Thoracic aorta (tissue), 2 donors: ENCODE measurements around the gene TXLNB. TPM values are rescaled to one million over a fixed set of nuclear protein-coding genes. Genes with fewer than 3 reads are reported as not detected.

Experiments used
- ATAC-seq: fragments of 150-250 bp; one replicate; pipeline ENCODE4 v1.8.0; 2017; ENCODE audit warnings: low read depth; ENCODE audit not compliant: insufficient number of reproducible peaks, low FRiP score
- DNase-seq: peaks from one replicate; pipeline ENCODE4 v3.0.0-alpha.2; 2020; ENCODE audit warnings: low spot score
- H3K27ac ChIP-seq, 2 donors: fragments of 200-600 bp; sonication (generic); 1 replicate in 1 of 2; 2 replicates in 1 of 2; pipeline ENCODE4 v1.5.1; 2016; ENCODE audit warnings: mild to moderate bottlenecking in 2 of 2, moderate library complexity in 2 of 2
- H3K27me3 ChIP-seq: fragments of 200-600 bp; sonication (generic); replicated peaks from 2 replicates; pipeline ENCODE4 v1.6.0; 2016; ENCODE audit warnings: mild to moderate bottlenecking; ENCODE audit not compliant: insufficient read depth
- H3K36me3 ChIP-seq: fragments of 200-600 bp; sonication (generic); one replicate; pipeline ENCODE4 v1.5.1; 2016
- H3K4me1 ChIP-seq, 2 donors: fragments of 200-600 bp; sonication (generic); 1 replicate in 1 of 2; 2 replicates in 1 of 2; pipeline versions ENCODE4 v1.5.1 to v1.6.0; 2016; ENCODE audit warnings: low read depth in 2 of 2, mild to moderate bottlenecking in 1 of 2; ENCODE audit not compliant: control insufficient read depth in 1 of 2
- H3K4me3 ChIP-seq: fragments of 200-600 bp; sonication (generic); 2 replicates; pipeline ENCODE4 v1.5.1; 2016; ENCODE audit warnings: mild to moderate bottlenecking
- H3K9me3 ChIP-seq: fragments of 200-600 bp; sonication (generic); 2 replicates; pipeline ENCODE4 v1.5.1; 2016
- CTCF ChIP-seq: fragments of 200-600 bp; sonication (generic); IDR thresholded peaks from one replicate; pipeline ENCODE4 v1.5.1; 2019; ENCODE audit warnings: antibody characterized with exemption
- total RNA-seq, 2 donors: library from RNA; depleted of rRNA; stranded (reverse); fragments of >200 nt; gene quantifications; one replicate each; pipeline versions ENCODE4 v1.1.0 to v1.2.3, GENCODE V29; 2016

TXLNB gene
- total RNA-seq, 2 donors from 2014 or later, result 0.49 to 0.81 TPM

GRCh38 chr6:139329224-139329623 is 37.4 kb upstream of the TXLNB start:
- Histone ChIP-seq H3K4me1 (peaks cover 2 to 5% of the 10 kb centered on the region in 2 donors), H3K9me3 (no peaks in the 10 kb centered on the region), H3K4me3 (no peak overlapping the region), H3K27me3 (no peaks in the 10 kb centered on the region), H3K27ac (no peak overlapping the region), H3K36me3 (no peaks in the 10 kb centered on the region)
- TF ChIP-seq CTCF, result no peak
- DNase-seq (no peak), ATAC-seq (no peak)

GRCh38 chr6:139327038-139327437 is 35.2 kb upstream of the TXLNB start:
- H3K27me3 ChIP-seq, result no peaks in the 10 kb centered on the region
- TF ChIP-seq CTCF, result no peak
- peaks cover 0 to 2% of the 10 kb centered on the region in 2 donors for H3K4me1 ChIP-seq
- no peak overlapping the region for H3K27ac ChIP-seq
- H3K4me3 ChIP-seq, result no peak overlapping the region
- ATAC-seq (no peak), DNase-seq (no peak)
- no peaks in the 10 kb centered on the region for H3K36me3 ChIP-seq
- no peaks in the 10 kb centered on the region for H3K9me3 ChIP-seq

- no peak overlapping the region for H3K4me3 ChIP-seq
- H3K27me3 ChIP-seq, result no peaks in the 10 kb centered on the region
- peaks cover 0 to 2% of the 10 kb centered on the region in 2 donors for H3K4me1 ChIP-seq
- H3K9me3 ChIP-seq, result no peaks in the 10 kb centered on the region
- no peak overlapping the region for H3K27ac ChIP-seq
- DNase-seq (no peak), ATAC-seq (no peak)
- H3K36me3 ChIP-seq, result no peaks in the 10 kb centered on the region
- no peak for TF ChIP-seq CTCF
Measured at GRCh38 chr6:139325686-139326085, 33.9 kb upstream of the TXLNB start.

- H3K36me3 ChIP-seq, result no peaks in the 10 kb centered on the region
- H3K27ac ChIP-seq, result no peak overlapping the region
- no peak for ATAC-seq
- no peak for TF ChIP-seq CTCF
- H3K4me3 ChIP-seq, result no peak overlapping the region
- H3K9me3 ChIP-seq, result no peaks in the 10 kb centered on the region
- no peaks in the 10 kb centered on the region for H3K27me3 ChIP-seq
- no peak for DNase-seq
- peaks cover 0 to 2% of the 10 kb centered on the region in 2 donors for H3K4me1 ChIP-seq
Measured at GRCh38 chr6:139325125-139325524, 33.3 kb upstream of the TXLNB start.

GRCh38 chr6:139324301-139324555 is 32.4 kb upstream of the TXLNB start:
- no peaks in the 10 kb centered on the region for H3K27me3 ChIP-seq
- H3K36me3 ChIP-seq, result no peaks in the 10 kb centered on the region
- H3K9me3 ChIP-seq, result no peaks in the 10 kb centered on the region
- no peak overlapping the region for H3K27ac ChIP-seq
- DNase-seq, result no peak
- H3K4me3 ChIP-seq, result no peak overlapping the region
- TF ChIP-seq CTCF, result no peak
- H3K4me1 ChIP-seq, result peaks cover 0 to 2% of the 10 kb centered on the region in 2 donors
- ATAC-seq, result no peak
